H1 (cell line): ENCODE results near the gene STAC2. TPM values are rescaled to one million over a fixed set of nuclear protein-coding genes. Genes with fewer than 3 reads are reported as not detected.
A peak's percentile ranks its signal among the peaks of the same experiment; 100 is the strongest.

Experiments used
- CTCF ChIA-PET: fragments of 300-600 bp; sonication (Branson Sonifier 250); formaldehyde crosslinking; loops from one replicate; lab custom pipeline; 2021; ENCODE audit not compliant: partially characterized antibody; lab: Charles Lee
- POLR2A ChIA-PET: fragments of 300-600 bp; sonication (Branson Sonifier 250); formaldehyde crosslinking; loops from one replicate; lab custom pipeline; 2021; ENCODE audit warnings: inconsistent platforms; ENCODE audit not compliant: partially characterized antibody; lab: Charles Lee
- DNase-seq, 2 experiments: peaks; one replicate each; pipeline versions ENCODE4 v3.0.0 to v3.0.0-alpha.2; 2010 to 2022; ENCODE audit warnings: low spot score in 2 of 2, low read depth in 1 of 2, mixed read lengths in 1 of 2
- FAIRE-seq: peaks from 2 replicates; lab custom pipeline; 2011; peaks lifted over from hg19 to GRCh38; lab: Jason Lieb, UNC
- H2AFZ ChIP-seq: 2 replicates; pipeline ENCODE4 v1.8.1; 2012; ENCODE audit warnings: low read length, inconsistent platforms
- H2AK5ac ChIP-seq: 2 replicates; pipeline ENCODE4 v1.6.1; 2013; ENCODE audit warnings: low read depth, low read length
- H2BK120ac ChIP-seq: replicated peaks from 2 replicates; pipeline ENCODE3; 2013; ENCODE audit warnings: low read depth, low read length, inconsistent platforms
- H2BK12ac ChIP-seq: 2 replicates; pipeline ENCODE4 v1.6.1; 2013; ENCODE audit warnings: low read depth, low read length
- H2BK15ac ChIP-seq: 2 replicates; pipeline ENCODE4 v1.6.1; 2013; ENCODE audit warnings: low read length
- H2BK20ac ChIP-seq: 2 replicates; pipeline ENCODE4 v1.6.1; 2013; ENCODE audit warnings: low read length
- H2BK5ac ChIP-seq: 2 replicates; pipeline ENCODE4 v1.6.1; 2013; ENCODE audit warnings: low read depth, low read length
- H3K14ac ChIP-seq: 2 replicates; pipeline ENCODE4 v1.6.1; 2013; ENCODE audit warnings: inconsistent platforms; ENCODE audit not compliant: insufficient read length
- H3K18ac ChIP-seq: 2 replicates; pipeline ENCODE4 v1.6.1; 2013; ENCODE audit warnings: low read length; ENCODE audit errors: extremely low read depth
- H3K23ac ChIP-seq: 2 replicates; pipeline ENCODE4 v1.6.1; 2013; ENCODE audit warnings: inconsistent platforms; ENCODE audit not compliant: insufficient read length
- H3K23me2 ChIP-seq: 2 replicates; pipeline ENCODE4 v1.6.1; 2013; ENCODE audit warnings: low read depth, low read length
- H3K27ac ChIP-seq: 2 replicates; pipeline ENCODE4 v1.6.1; 2011; ENCODE audit warnings: low read depth, low read length, inconsistent platforms
- H3K27me3 ChIP-seq, 4 experiments: replicated peaks in 1 of 4; 1 replicate in 1 of 4; 2 replicates in 3 of 4; pipeline versions ENCODE4 v1.6.1 to v1.8.1; 2011 to 2013; ENCODE audit warnings: low read length in 3 of 4, mild to moderate bottlenecking in 3 of 4, inconsistent platforms in 2 of 4, mixed read lengths in 2 of 4, moderate library complexity in 1 of 4; ENCODE audit not compliant: control insufficient read depth in 3 of 4, insufficient read depth in 3 of 4; ENCODE audit errors: extremely low read depth in 1 of 4
- H3K36me3 ChIP-seq, 4 experiments: 2 replicates each; pipeline versions ENCODE4 v1.6.1 to v1.8.1; 2011 to 2013; ENCODE audit warnings: mild to moderate bottlenecking in 4 of 4, low read length in 3 of 4, moderate library complexity in 2 of 4, control low read depth in 1 of 4, inconsistent platforms in 1 of 4; ENCODE audit not compliant: insufficient read depth in 4 of 4, control insufficient read depth in 2 of 4
- H3K4ac ChIP-seq: replicated peaks from 2 replicates; pipeline ENCODE3; 2013; ENCODE audit warnings: low read length, low read depth, mixed read lengths, inconsistent platforms; ENCODE audit not compliant: insufficient read length
- H3K4me1 ChIP-seq, 4 experiments: replicated peaks in 1 of 4; 1 replicate in 1 of 4; 2 replicates in 3 of 4; pipeline versions ENCODE4 v1.6.1 to v1.8.1; 2011 to 2013; ENCODE audit warnings: low read length in 3 of 4, inconsistent platforms in 2 of 4, mixed read lengths in 1 of 4; ENCODE audit not compliant: insufficient read depth in 4 of 4, control insufficient read depth in 3 of 4
- H3K4me2 ChIP-seq, 2 experiments: 2 replicates each; pipeline versions ENCODE4 v1.6.1 to v1.8.1; 2011 to 2013; ENCODE audit warnings: low read depth in 2 of 2, low read length in 2 of 2, control low read depth in 1 of 2, inconsistent platforms in 1 of 2, mild to moderate bottlenecking in 1 of 2; ENCODE audit not compliant: insufficient read depth in 1 of 2
- H3K4me3 ChIP-seq, 4 experiments: fragments of 200-600, 300-600 bp in 1 of 4; sonication (generic), shearing (Covaris generic), sonication (Bioruptor Twin) in 1 of 4; 2 replicates each; pipeline versions ENCODE4 v1.5.1 to v1.8.1; 2011 to 2016; ENCODE audit warnings: low read length in 4 of 4, low read depth in 3 of 4, control low read depth in 2 of 4, inconsistent platforms in 2 of 4, mild to moderate bottlenecking in 2 of 4, mixed read lengths in 1 of 4, moderate library complexity in 1 of 4; ENCODE audit not compliant: insufficient read depth in 2 of 4; ENCODE audit errors: extremely low read depth in 1 of 4
- H3K56ac ChIP-seq: replicated peaks from 2 replicates; pipeline ENCODE3; 2013; ENCODE audit warnings: low read depth, mild to moderate bottlenecking, mixed read lengths, low read length, inconsistent platforms; ENCODE audit not compliant: insufficient read length
- H3K79me1 ChIP-seq: 2 replicates; pipeline ENCODE4 v1.6.1; 2013; ENCODE audit warnings: low read depth, low read length, control low read depth
- H3K79me2 ChIP-seq, 2 experiments: 2 replicates each; pipeline versions ENCODE4 v1.6.1 to v1.8.1; 2012 to 2013; ENCODE audit warnings: low read length in 2 of 2, mild to moderate bottlenecking in 2 of 2, inconsistent platforms in 1 of 2; ENCODE audit not compliant: insufficient read depth in 2 of 2, control insufficient read depth in 1 of 2
- H3K9ac ChIP-seq, 4 experiments: replicated peaks in 1 of 4; 1 replicate in 1 of 4; 2 replicates in 3 of 4; pipeline versions ENCODE4 v1.6.1 to v1.8.1; 2011 to 2013; ENCODE audit warnings: low read depth in 3 of 4, low read length in 3 of 4, control low read depth in 2 of 4, mild to moderate bottlenecking in 2 of 4, moderate library complexity in 2 of 4, inconsistent platforms in 1 of 4; ENCODE audit errors: extremely low read depth in 1 of 4
- H3K9me3 ChIP-seq, 2 experiments: 2 replicates each; pipeline versions ENCODE4 v1.6.1 to v1.8.1; 2012 to 2013; ENCODE audit warnings: mild to moderate bottlenecking in 2 of 2, moderate library complexity in 2 of 2, control low read depth in 1 of 2, inconsistent platforms in 1 of 2, low read depth in 1 of 2, low read length in 1 of 2, mixed read lengths in 1 of 2; ENCODE audit not compliant: insufficient read depth in 2 of 2
- H4K20me1 ChIP-seq, 2 experiments: replicated peaks in 1 of 2; 2 replicates each; pipeline versions ENCODE3 to v1.8.1; 2011 to 2013; ENCODE audit warnings: inconsistent platforms in 2 of 2, low read length in 2 of 2, mild to moderate bottlenecking in 1 of 2; ENCODE audit not compliant: insufficient read depth in 2 of 2, control insufficient read depth in 1 of 2
- H4K5ac ChIP-seq: 2 replicates; pipeline ENCODE4 v1.6.1; 2013; ENCODE audit warnings: low read length, low read depth, mixed read lengths, inconsistent platforms; ENCODE audit not compliant: insufficient read length
- H4K8ac ChIP-seq: 2 replicates; pipeline ENCODE4 v1.8.0; 2013; ENCODE audit warnings: mild to moderate bottlenecking, moderate library complexity, low read length, inconsistent platforms; ENCODE audit not compliant: insufficient read depth; ENCODE audit errors: extremely low read depth
- H4K91ac ChIP-seq: replicated peaks from 2 replicates; pipeline ENCODE3; 2013; ENCODE audit warnings: low read length, mixed read lengths, inconsistent platforms; ENCODE audit not compliant: insufficient read length
- ASH2L ChIP-seq: fragments of 200-600, 300-600 bp; sonication (generic); IDR thresholded peaks from one replicate; pipeline ENCODE4 v1.7.1; 2017; ENCODE audit warnings: low read length
- CBX5 ChIP-seq: fragments of 300-800, 300-1000 bp; sonication (generic); IDR thresholded peaks from 2 replicates; pipeline ENCODE4 v1.7.1; 2016; ENCODE audit warnings: antibody characterized with exemption, low read length, low read depth
- CHD2 ChIP-seq: IDR thresholded peaks from 2 replicates; pipeline ENCODE4 v1.6.1; 2012; ENCODE audit warnings: low read length, improper control_type of control experiment
- EGR1 ChIP-seq: IDR thresholded peaks from 2 replicates; pipeline ENCODE4 v1.6.1; 2011; ENCODE audit warnings: low read depth, low read length, borderline replicate concordance
- EP300 ChIP-seq, 2 experiments: IDR thresholded peaks; 1 replicate in 1 of 2; 2 replicates in 1 of 2; pipeline ENCODE4 v1.6.1; 2011 to 2012; ENCODE audit warnings: low read depth in 2 of 2, low read length in 2 of 2, mild to moderate bottlenecking in 2 of 2, borderline replicate concordance in 1 of 2, inconsistent platforms in 1 of 2, moderate library complexity in 1 of 2
- HDAC2 ChIP-seq, 2 experiments: fragments of 300-600 bp in 1 of 2; sonication (generic) in 1 of 2; IDR thresholded peaks; 2 replicates each; pipeline ENCODE4 v1.6.1; 2011 to 2012; ENCODE audit warnings: low read depth in 2 of 2, low read length in 2 of 2, mild to moderate bottlenecking in 2 of 2, moderate library complexity in 2 of 2, borderline replicate concordance in 1 of 2, inconsistent platforms in 1 of 2
- KDM1A ChIP-seq: fragments of 200-600, 300-600 bp; sonication (generic); IDR thresholded peaks from 2 replicates; pipeline ENCODE4 v1.7.1; 2016; ENCODE audit warnings: mild to moderate bottlenecking, low read length, borderline replicate concordance
- PHF8 ChIP-seq: fragments of 200-600 bp; sonication (generic); conservative IDR thresholded peaks from 2 replicates; pipeline ENCODE4 v1.7.1; 2012; ENCODE audit warnings: low read depth, mild to moderate bottlenecking, inconsistent platforms, low read length, moderate library complexity
- RNF2 ChIP-seq: fragments of 200-900, 300-1000 bp; sonication (generic); IDR thresholded peaks from 2 replicates; pipeline ENCODE4 v1.7.1; 2016; ENCODE audit warnings: borderline replicate concordance, low read depth, mild to moderate bottlenecking, antibody characterized with exemption, low read length; ENCODE audit not compliant: poor library complexity, severe bottlenecking; ENCODE audit errors: missing control alignments
- WGBS, 2 experiments: shearing (Covaris generic) in 1 of 2; methylation state at CpG; one replicate each; pipeline versions ENCODE4 v1.1.6 to v1.1.7; 2013 to 2015; ENCODE audit warnings: low lambda C conversion rate in 2 of 2, mixed read lengths in 2 of 2, inconsistent platforms in 1 of 2, low coverage in 1 of 2, missing lambda C conversion rate in 1 of 2; ENCODE audit not compliant: insufficient replicate concordance in 2 of 2, insufficient coverage in 1 of 2, insufficient read length in 1 of 2; ENCODE audit errors: extremely low coverage in 1 of 2, missing lambda C conversion rate in 1 of 2; 5-methylcytosine and 5-hydroxymethylcytosine counted together
- polyA plus RNA-seq, 7 experiments: library from polyadenylated mRNA; depleted of rRNA in 3 of 7; stranded (reverse) in 5 of 7; unstranded in 2 of 7; fragments of >200 nt in 5 of 7; fragments of 200-250 nt in 2 of 7; gene quantifications; 1 replicate in 5 of 7; 2 replicates in 1 of 7; 4 replicates in 1 of 7; pipeline versions ENCODE4 v1.2.1 to v1.2.3, GENCODE V29; 2011 to 2013; ENCODE audit warnings: missing spikeins in 2 of 7, mixed read lengths in 2 of 7
- total RNA-seq: library from RNA; stranded (reverse); fragmentation: NEBNext Ultra II Directional; extraction: Animal tissue kit (Norgen Biotek cat#: 25700); gene quantifications from 2 replicates; pipeline ENCODE4 v1.2.1, GENCODE V29; 2021

Gene STAC2
- total and polyA plus RNA-seq, 2 of the 8 experiments (the other 6 are each of a cell fraction or from before 2014, with no cell fraction given), result 1.5 to 6.0 TPM

GRCh38 chr17:39222866-39223834, 2.6 kb downstream of the STAC2 start:
- H2AK5ac ChIP-seq, result peak overlapping the region; percentile 75; the same call in 1 of the 2 replicates
- H3K4me3 ChIP-seq, result no peak overlapping the region
- H2BK15ac ChIP-seq, result 0 out of 2 replicates have a peak overlapping the region, but pooled peaks have one; percentile 16
- 81% methylated on average over 9 of the region's 9 CpGs; no CpG with 5 or more reads in 1 of the 2 experiments for WGBS, 2 experiments
- no peak overlapping the region for H2BK20ac ChIP-seq
- no peak for DNase-seq
- H3K18ac ChIP-seq, result no peak overlapping the region; the same call in 1 of the 2 replicates
- POLR2A ChIA-PET, result interaction anchor here (1.0 to 7.8 kb wide), 7 partner anchors 9 to 46 kb away, joined by 3 to 92 read pairs (median 4); partner anchors contain the start of gene RPL19
- H3K9me3 ChIP-seq, result no peaks in the 10 kb centered on the region
- H2BK5ac ChIP-seq, result 0 out of 2 replicates have a peak overlapping the region, but pooled peaks have one; percentile 49
- no peak overlapping the region for H4K5ac ChIP-seq
- no peak overlapping the region for H3K14ac ChIP-seq
- no peak overlapping the region for H2AFZ ChIP-seq
- peaks cover 13 to 42% (median 32%) of the 10 kb centered on the region in 4 experiments for H3K27me3 ChIP-seq
- no peak for TF ChIP-seq EGR1
- TF ChIP-seq CBX5, result no peak
- TF ChIP-seq PHF8, result no peak
- TF ChIP-seq RNF2, result no peak
- no peak for TF ChIP-seq ASH2L
- TF ChIP-seq HDAC2 (IDR thresholded peaks at IDR 0.05; ENCODE audit: borderline replicate concordance in 1 of 2, low read depth in 2 of 2, low read length in 2 of 2), result no peak
- TF ChIP-seq EP300 (IDR thresholded peaks at IDR 0.05; ENCODE audit: borderline replicate concordance in 1 of 2, low read depth in 2 of 2, low read length in 2 of 2), result no peak
- TF ChIP-seq CHD2, result no peak
- no peak for TF ChIP-seq KDM1A
- TF ChIP-seq, all 59 proteins: peak for 0
- Histone ChIP-seq H3K23me2 (peaks cover 8% of the 10 kb centered on the region; the same call in 1 of the 2 replicates), H3K4ac (no peak overlapping the region), H4K20me1 (no peaks in the 10 kb centered on the region), H3K4me2 (peak overlapping the region in 1 of 2 experiments; percentile 72; a peak in 1 of 4 replicates), H2BK12ac (no peak overlapping the region), H3K27ac (no peak overlapping the region), H3K79me1 (no peaks in the 10 kb centered on the region), H3K9ac (no peak overlapping the region), H4K8ac (no peak overlapping the region), H3K79me2 (no peaks in the 10 kb centered on the region), H3K23ac (no peak overlapping the region), H3K4me1 (peaks cover 0 to 18% (median 7%) of the 10 kb centered on the region in 4 experiments; a peak in 5 of 7 replicates), H4K91ac (no peak overlapping the region), H3K36me3 (no peaks in the 10 kb centered on the region; a peak in 1 of 8 replicates), H3K56ac (no peak overlapping the region), H2BK120ac (no peak overlapping the region)
- CTCF ChIA-PET, result interaction anchor here (0.7 to 24.1 kb wide), 7 partner anchors 10 to 399 kb away, joined by 3 to 982 read pairs (median 5); partner anchors contain the start of gene RPL19
- FAIRE-seq, result no peak
